Measurements from ENCODE around the gene ABLIM1.

The ABLIM1 gene

GRCh38 chr10:114402871-114403540 is 255.1 kb downstream of the ABLIM1 start:
- DNase-seq = no peak

- no peak for DNase-seq
Measured at GRCh38 chr10:114402233-114402632, 255.8 kb downstream of the ABLIM1 start.

GRCh38 chr10:114401195-114401791 is 256.8 kb downstream of the ABLIM1 start:
- no peak for DNase-seq

- DNase-seq = no peak
Measured at GRCh38 chr10:114400091-114400490, 258.0 kb downstream of the ABLIM1 start.

- DNase-seq = no peak
Measured at GRCh38 chr10:114399576-114399975, 258.5 kb downstream of the ABLIM1 start.

GRCh38 chr10:114398587-114399331 is 259.3 kb downstream of the ABLIM1 start:
- no peak for DNase-seq

GRCh38 chr10:114397651-114398145 is 260.4 kb downstream of the ABLIM1 start:
- no peak for DNase-seq

GRCh38 chr10:114396464-114396863 is 261.6 kb downstream of the ABLIM1 start:
- DNase-seq = no peak

GRCh38 chr10:114395366-114396022 is 262.6 kb downstream of the ABLIM1 start:
- no peak for DNase-seq

GRCh38 chr10:114394531-114394930 is 263.5 kb downstream of the ABLIM1 start:
- DNase-seq = no peak

GRCh38 chr10:114393886-114394285 is 264.2 kb downstream of the ABLIM1 start:
- no peak for DNase-seq

- no peak for DNase-seq
Measured at GRCh38 chr10:114393482-114393881, 264.6 kb downstream of the ABLIM1 start.

- DNase-seq = no peak
Measured at GRCh38 chr10:114392112-114392835, 265.8 kb downstream of the ABLIM1 start.

- DNase-seq = no peak
Measured at GRCh38 chr10:114391599-114391998, 266.5 kb downstream of the ABLIM1 start.

GRCh38 chr10:114389426-114389825 is 268.6 kb downstream of the ABLIM1 start:
- no peak for DNase-seq

GRCh38 chr10:114388275-114388674 is 269.8 kb downstream of the ABLIM1 start:
- DNase-seq = no peak

- no peak for DNase-seq
Measured at GRCh38 chr10:114387784-114388183, 270.3 kb downstream of the ABLIM1 start.

- DNase-seq = no peak
Measured at GRCh38 chr10:114386452-114386851, 271.6 kb downstream of the ABLIM1 start.

GRCh38 chr10:114385557-114385956 is 272.5 kb downstream of the ABLIM1 start:
- DNase-seq = no peak

- no peak for DNase-seq
Measured at GRCh38 chr10:114384601-114385000, 273.5 kb downstream of the ABLIM1 start.

GRCh38 chr10:114384181-114384580 is 273.9 kb downstream of the ABLIM1 start:
- no peak for DNase-seq

Data from NCI-H1436 treated with DMSO at 0.1 percent for 48 hours (cell line).